Measurements from ENCODE around the gene RPL26. TPM values are rescaled to one million over a fixed set of nuclear protein-coding genes. Genes with fewer than 3 reads are reported as not detected.

Gene RPL26
- total RNA-seq, 1 donor from 2014 or later: 939 TPM

- intact Hi-C loops (cut with DNase I): no loop called here
- DNase-seq (no peak), ATAC-seq (ENCODE audit: poor library complexity) (no peak)
Measured at GRCh38 chr17:8345052-8345690, 37.8 kb downstream of the RPL26 start.

- ATAC-seq (ENCODE audit: poor library complexity): no peak
- intact Hi-C loops (cut with DNase I): no loop called here
- no peak for DNase-seq
Measured at GRCh38 chr17:8341456-8341855, 41.5 kb downstream of the RPL26 start.

GRCh38 chr17:8339540-8339939 is 43.5 kb downstream of the RPL26 start, which contains the start of gene ODF4:
Gene ODF4, plus strand, starts transcription at chr17:8339840. Its CDS starts 212 bp downstream, at chr17:8340052.
- intact Hi-C loops (cut with DNase I): no loop called here
- ATAC-seq (ENCODE audit: poor library complexity): no peak
- DNase-seq: no peak

GRCh38 chr17:8338753-8339140 is 44.2 kb downstream of the RPL26 start:
- intact Hi-C loops (cut with DNase I): no loop called here
- DNase-seq (no peak), ATAC-seq (ENCODE audit: poor library complexity) (no peak)

GRCh38 chr17:8337802-8338752 is 44.9 kb downstream of the RPL26 start:
- intact Hi-C loops (cut with DNase I): no loop called here
- DNase-seq: no peak
- ATAC-seq (ENCODE audit: poor library complexity): no peak

GRCh38 chr17:8333281-8333680 is 49.7 kb downstream of the RPL26 start:
- DNase-seq (no peak), ATAC-seq (ENCODE audit: poor library complexity) (peak; percentile 68)
- intact Hi-C loops (cut with DNase I): no loop called here

GRCh38 chr17:8332688-8333087 is 50.3 kb downstream of the RPL26 start:
- ATAC-seq (ENCODE audit: poor library complexity): peak; percentile 91
- peak; percentile 63 for DNase-seq
- intact Hi-C loops (cut with DNase I): no loop called here

GRCh38 chr17:8332128-8332527 is 50.9 kb downstream of the RPL26 start:
- no peak for DNase-seq
- intact Hi-C loops (cut with DNase I): no loop called here
- ATAC-seq (ENCODE audit: poor library complexity): no peak

Other genes starting within 250 kb of the RPL26 start
- 124 TPM for gene PER1, start 230.8 kb downstream of the RPL26 start, total RNA-seq
- gene VAMP2, start 220.2 kb downstream of the RPL26 start, total RNA-seq: 54.8 TPM
- gene TMEM107, start 206.8 kb downstream of the RPL26 start, total RNA-seq: 7.1 TPM
- 8.5 TPM for gene BORCS6, start 193.0 kb downstream of the RPL26 start, total RNA-seq
- 0.56 TPM for gene AURKB, start 172.6 kb downstream of the RPL26 start, total RNA-seq
- 13.0 TPM for gene CTC1, start 135.1 kb downstream of the RPL26 start, total RNA-seq
- 10.0 TPM for gene PFAS, start 133.9 kb downstream of the RPL26 start, total RNA-seq
- gene RANGRF, start 94.5 kb downstream of the RPL26 start, total RNA-seq: 23.2 TPM
- gene SLC25A35, start 87.8 kb downstream of the RPL26 start, total RNA-seq: 1.00 TPM
- 17.2 TPM for gene ARHGEF15, start 73.0 kb downstream of the RPL26 start, total RNA-seq
- gene ODF4, start 43.4 kb downstream of the RPL26 start, total RNA-seq: not detected
- not detected for gene RNF222, start 14.6 kb upstream of the RPL26 start, total RNA-seq
- gene NDEL1, start 52.7 kb upstream of the RPL26 start, total RNA-seq: 24.8 TPM
- gene MYH10, start 247.5 kb upstream of the RPL26 start, total RNA-seq: 31.5 TPM